ENCODE results near the gene LRMDA.

The LRMDA gene

GRCh38 chr10:75708060-75708459 lies 276.6 kb downstream of the LRMDA start:
- H3K4me3 ChIP-seq (ENCODE audit: low read depth, low read length), result no peak overlapping the region
- H3K27me3 ChIP-seq (ENCODE audit: control insufficient read depth, insufficient read depth, low read length), result no peaks in the 10 kb centered on the region
- no peak overlapping the region for H2AFZ ChIP-seq
- no peak overlapping the region for H3K9ac ChIP-seq
- no peaks in the 10 kb centered on the region for H3K79me2 ChIP-seq
- H3K36me3 ChIP-seq (ENCODE audit: control insufficient read depth, insufficient read depth, low read length), result no peaks in the 10 kb centered on the region
- no peak overlapping the region for H3K27ac ChIP-seq
- no peak for TF ChIP-seq CTCF (IDR thresholded peaks at IDR 0.05)
- no peaks in the 10 kb centered on the region for H3K4me1 ChIP-seq
- no peaks in the 10 kb centered on the region for H3K9me3 ChIP-seq (ENCODE audit: control insufficient read depth, low read length)
- H3K4me2 ChIP-seq (ENCODE audit: low read length), result no peak overlapping the region

- Histone ChIP-seq H3K27ac (no peak overlapping the region), H3K4me2 (ENCODE audit: low read length) (no peak overlapping the region), H3K4me1 (no peaks in the 10 kb centered on the region), H3K4me3 (ENCODE audit: low read depth, low read length) (no peak overlapping the region), H2AFZ (no peak overlapping the region), H3K9ac (no peak overlapping the region), H3K79me2 (no peaks in the 10 kb centered on the region), H3K36me3 (ENCODE audit: control insufficient read depth, insufficient read depth, low read length) (no peaks in the 10 kb centered on the region), H3K27me3 (ENCODE audit: control insufficient read depth, insufficient read depth, low read length) (no peaks in the 10 kb centered on the region), H3K9me3 (ENCODE audit: control insufficient read depth, low read length) (no peaks in the 10 kb centered on the region)
- no peak for TF ChIP-seq CTCF (IDR thresholded peaks at IDR 0.05)
These were observed 277.8 kb downstream of the LRMDA start for GRCh38 chr10:75709245-75709644.

GRCh38 chr10:75709811-75710210 lies 278.4 kb downstream of the LRMDA start:
- Histone ChIP-seq H3K4me1 (no peaks in the 10 kb centered on the region), H2AFZ (no peak overlapping the region), H3K4me3 (ENCODE audit: low read depth, low read length) (no peak overlapping the region), H3K79me2 (no peaks in the 10 kb centered on the region), H3K9me3 (ENCODE audit: control insufficient read depth, low read length) (no peaks in the 10 kb centered on the region), H3K27me3 (ENCODE audit: control insufficient read depth, insufficient read depth, low read length) (no peaks in the 10 kb centered on the region), H3K27ac (no peak overlapping the region), H3K36me3 (ENCODE audit: control insufficient read depth, insufficient read depth, low read length) (no peaks in the 10 kb centered on the region), H3K9ac (no peak overlapping the region), H3K4me2 (ENCODE audit: low read length) (no peak overlapping the region)
- no peak for TF ChIP-seq CTCF (IDR thresholded peaks at IDR 0.05)

GRCh38 chr10:75712242-75712880 lies 280.9 kb downstream of the LRMDA start:
- Histone ChIP-seq H3K9me3 (ENCODE audit: control insufficient read depth, low read length) (no peaks in the 10 kb centered on the region), H3K27ac (no peak overlapping the region), H3K4me3 (ENCODE audit: low read depth, low read length) (no peak overlapping the region), H3K9ac (no peak overlapping the region), H3K79me2 (no peaks in the 10 kb centered on the region), H3K4me1 (no peaks in the 10 kb centered on the region), H3K36me3 (ENCODE audit: control insufficient read depth, insufficient read depth, low read length) (no peaks in the 10 kb centered on the region), H3K27me3 (ENCODE audit: control insufficient read depth, insufficient read depth, low read length) (no peaks in the 10 kb centered on the region), H3K4me2 (ENCODE audit: low read length) (peak overlapping the region; percentile 44), H2AFZ (no peak overlapping the region)
- no peak for TF ChIP-seq CTCF (IDR thresholded peaks at IDR 0.05)

GRCh38 chr10:75716506-75716905 lies 285.1 kb downstream of the LRMDA start:
- no peak for TF ChIP-seq CTCF (IDR thresholded peaks at IDR 0.05)
- Histone ChIP-seq H3K9me3 (ENCODE audit: control insufficient read depth, low read length) (no peaks in the 10 kb centered on the region), H3K9ac (no peak overlapping the region), H3K4me1 (no peaks in the 10 kb centered on the region), H3K27me3 (ENCODE audit: control insufficient read depth, insufficient read depth, low read length) (no peaks in the 10 kb centered on the region), H2AFZ (no peak overlapping the region), H3K27ac (no peak overlapping the region), H3K36me3 (ENCODE audit: control insufficient read depth, insufficient read depth, low read length) (no peaks in the 10 kb centered on the region), H3K79me2 (no peaks in the 10 kb centered on the region), H3K4me3 (ENCODE audit: low read depth, low read length) (no peak overlapping the region), H3K4me2 (ENCODE audit: low read length) (no peak overlapping the region)

All from parathyroid adenoma (tissue), 2 donors.